Left forelimb (tissue), 1 donor: ENCODE data around the gene PRKG1.
"Not testable (repeated sequence)": the region's sequence is repeated elsewhere in the genome, so short reads cannot be mapped to it uniquely, and the experiment has no call there.

Source experiments
- DNase-seq: peaks from one replicate; pipeline ENCODE4 v3.0.0-alpha.2; 2018; ENCODE audit warnings: low spot score

PRKG1 gene

DNA sequence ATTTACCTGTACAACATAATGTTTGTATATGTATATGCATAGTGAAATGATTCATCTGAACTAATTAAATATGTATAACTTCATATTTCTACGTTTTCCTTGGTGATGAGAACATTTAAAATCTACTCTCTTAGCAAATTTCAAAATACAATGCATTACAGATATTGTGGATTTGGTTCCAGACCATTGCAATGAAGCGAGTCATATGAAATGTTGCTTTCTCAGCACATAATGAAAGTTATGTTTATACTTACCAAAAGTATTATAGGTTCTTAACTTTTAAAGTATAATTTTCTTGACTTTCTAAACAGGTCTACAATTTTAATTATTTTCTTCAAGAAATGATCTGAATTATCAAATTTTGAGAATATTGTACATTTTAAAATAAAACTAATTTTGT lies 435.9 kb downstream of the PRKG1 start:
- no peak for DNase-seq

DNA sequence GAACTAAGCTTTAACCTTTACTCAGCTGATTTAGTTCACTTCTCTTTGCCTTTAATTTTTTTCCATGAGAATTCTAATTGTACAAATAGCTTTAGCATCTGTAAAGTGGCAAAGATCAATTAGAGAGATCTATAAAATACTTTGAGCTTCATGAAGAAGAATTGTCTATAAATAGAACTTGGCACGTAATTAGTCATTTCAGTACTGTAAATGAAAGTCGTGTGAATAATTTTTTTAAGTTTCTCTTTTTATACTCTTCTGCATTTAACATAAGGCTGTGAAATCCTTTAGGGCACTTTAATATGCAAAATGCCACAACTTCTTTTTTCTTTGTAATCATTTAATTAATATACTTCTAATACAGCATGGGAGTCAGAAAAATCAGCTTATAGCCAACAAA lies 447.3 kb downstream of the PRKG1 start:
- DNase-seq = no peak

DNA sequence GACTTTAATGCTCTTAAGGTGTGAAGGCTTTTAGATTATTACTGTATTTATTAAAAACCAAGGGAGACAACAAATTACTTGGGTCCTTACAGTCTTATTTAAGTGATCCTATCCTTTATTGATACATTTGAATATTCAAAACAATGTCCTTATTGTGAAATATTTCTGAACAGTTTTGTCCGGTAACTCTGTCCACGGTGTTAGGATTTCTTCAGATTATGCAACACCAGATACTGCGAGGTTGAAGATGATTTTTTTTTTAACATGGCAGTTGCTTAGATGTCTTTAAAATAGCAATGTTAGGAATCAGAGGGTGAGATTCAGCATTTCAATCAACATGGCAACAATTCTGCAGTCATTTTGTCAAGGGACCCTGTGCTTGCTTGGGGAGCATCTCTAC lies 448.6 kb downstream of the PRKG1 start:
- DNase-seq = no peak

DNA sequence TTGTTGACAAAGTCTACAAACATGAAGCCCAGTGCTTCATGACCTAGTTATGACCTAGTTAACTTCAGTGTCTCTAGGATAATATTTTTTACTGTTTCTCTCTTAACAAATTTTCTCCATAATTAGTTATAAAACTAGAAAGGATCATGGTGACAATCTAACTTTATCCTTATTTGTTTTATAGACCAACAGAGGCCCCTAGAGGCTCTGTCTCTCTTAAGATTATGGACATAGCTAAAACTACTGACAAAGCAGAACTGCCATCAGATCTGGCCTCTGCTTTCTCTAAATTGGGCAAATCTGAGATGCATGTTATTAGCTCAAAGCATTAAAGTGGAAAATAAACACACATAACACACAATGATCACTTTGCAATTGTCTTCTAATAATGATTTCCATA lies 449.2 kb downstream of the PRKG1 start:
- no peak for DNase-seq

DNA sequence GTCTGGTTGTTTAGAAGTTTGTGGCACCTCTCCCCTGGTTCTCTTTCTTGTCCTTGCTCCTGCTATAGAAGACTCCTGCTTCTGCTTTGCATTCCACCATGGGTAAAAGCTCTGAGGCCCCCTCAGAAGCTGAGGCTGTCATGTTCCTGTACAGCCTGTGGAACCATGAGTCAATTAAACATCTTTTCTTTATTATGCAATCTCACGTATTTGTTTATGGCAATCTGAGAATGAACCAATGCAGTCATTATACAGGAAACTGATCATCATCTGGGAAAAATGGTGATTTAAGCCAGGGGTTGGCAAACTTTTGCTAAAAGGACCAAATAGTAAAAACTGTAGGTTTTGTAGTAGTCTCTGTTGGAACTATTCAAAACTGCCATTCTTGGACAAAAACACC lies 449.8 kb downstream of the PRKG1 start:
- DNase-seq = no peak

DNA sequence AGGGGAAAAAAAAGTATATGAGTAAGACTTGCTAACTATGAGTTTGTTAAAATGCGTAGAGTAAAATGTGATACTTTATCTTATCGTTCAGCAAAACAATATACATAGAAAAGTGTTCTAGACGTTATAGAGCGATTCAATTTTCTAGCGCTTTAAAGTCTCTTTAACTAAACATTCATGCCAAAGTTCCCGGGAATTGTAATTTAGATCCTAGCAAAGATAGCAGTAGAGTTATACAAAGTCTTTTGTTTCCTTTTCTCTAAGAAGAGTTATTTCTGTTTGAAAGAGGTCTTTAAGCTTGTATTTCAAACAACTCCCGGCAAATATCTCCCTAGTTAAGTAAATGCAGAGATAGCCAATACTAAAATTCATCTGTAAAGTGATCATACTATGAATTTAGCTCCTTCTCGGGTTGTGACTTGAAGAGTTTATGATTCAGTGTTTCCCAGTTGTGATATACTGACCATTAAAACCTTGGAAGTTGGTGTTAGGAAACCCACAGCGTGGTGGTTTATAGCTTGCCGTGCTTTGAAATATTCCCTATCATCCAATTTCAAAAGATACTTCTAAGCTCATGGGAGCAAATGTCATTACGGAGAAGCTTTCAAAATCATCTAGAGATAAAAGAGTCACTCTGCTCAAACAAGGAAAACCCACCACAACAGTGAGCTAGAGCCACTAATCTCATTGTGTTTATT lies 453.4 kb downstream of the PRKG1 start:
- DNase-seq = no peak

DNA sequence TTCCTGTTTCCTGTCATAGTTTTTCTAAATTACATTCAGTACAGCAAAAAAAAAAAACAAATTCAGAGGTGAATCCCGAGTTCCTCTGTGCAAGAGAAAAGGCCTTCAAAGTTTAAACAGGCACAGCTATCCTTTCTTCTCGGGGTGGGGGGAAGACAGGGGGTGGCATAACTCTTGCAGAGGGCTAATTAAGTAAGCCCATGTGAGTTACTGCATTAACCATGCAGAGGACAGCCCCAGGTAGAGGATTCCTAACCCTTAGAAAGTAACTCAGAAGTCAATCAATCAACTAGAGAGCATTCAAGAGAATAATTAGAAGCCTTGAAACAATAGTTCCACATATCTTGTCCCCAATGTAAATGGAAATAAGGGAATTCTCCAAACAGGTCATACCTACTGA lies 454.2 kb downstream of the PRKG1 start:
- DNase-seq = no peak

DNA sequence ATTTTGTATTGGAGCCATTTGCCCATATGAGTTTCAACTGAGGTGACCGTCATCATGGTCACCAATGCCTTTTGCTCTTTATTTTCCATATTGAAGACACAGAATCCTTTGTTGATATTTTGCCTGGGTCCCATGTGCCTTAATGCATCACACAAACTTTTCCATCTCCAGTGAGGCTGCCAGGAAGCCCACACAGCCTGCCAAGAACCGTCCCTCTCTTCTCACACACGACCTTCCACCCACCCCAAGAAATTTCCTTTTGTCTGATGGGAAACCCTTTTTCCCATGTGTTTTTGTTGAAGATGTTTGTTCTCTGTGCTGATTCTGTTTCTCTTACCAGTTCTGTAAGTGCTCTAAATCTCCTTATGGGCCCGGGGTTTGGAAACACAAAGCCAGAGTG lies 456.3 kb downstream of the PRKG1 start:
- no peak for DNase-seq

DNA sequence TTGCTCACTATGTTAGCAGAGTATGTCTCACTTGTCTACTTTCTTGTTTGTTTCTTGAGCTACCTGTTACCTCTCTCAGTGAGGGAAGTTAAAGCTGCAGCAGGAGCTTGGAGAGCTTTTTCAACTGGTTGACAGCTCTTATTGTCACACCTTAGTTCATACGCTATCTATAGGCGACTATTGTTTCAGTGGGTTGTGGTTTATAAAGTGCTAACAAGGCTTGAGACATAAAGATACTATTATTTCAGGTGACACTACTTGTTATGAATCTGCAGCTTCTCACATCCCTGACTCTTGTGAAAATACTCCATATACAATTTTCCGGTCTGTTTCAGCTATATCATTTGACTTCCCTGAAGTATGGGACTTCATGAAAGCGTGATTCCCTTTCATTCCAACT lies 457.8 kb downstream of the PRKG1 start:
- no peak for DNase-seq

DNA sequence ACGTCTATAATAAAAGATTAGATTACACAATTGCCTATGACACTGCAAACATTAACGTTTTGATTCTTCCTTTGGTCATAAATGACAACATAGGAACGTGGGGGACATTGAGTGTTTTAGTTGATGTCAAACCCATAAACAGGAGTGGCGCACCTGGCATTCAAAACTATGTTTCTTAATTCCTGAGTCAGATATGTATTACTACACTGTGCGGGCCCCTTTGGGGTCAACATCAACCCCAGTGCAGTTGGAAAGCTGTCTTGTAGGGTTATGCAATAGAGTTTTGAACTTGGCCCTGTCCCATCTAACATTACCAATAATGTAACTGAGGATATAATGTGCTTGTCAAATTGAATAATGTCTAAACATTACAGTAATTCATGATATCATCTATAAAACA lies 468.6 kb downstream of the PRKG1 start:
- no peak for DNase-seq

DNA sequence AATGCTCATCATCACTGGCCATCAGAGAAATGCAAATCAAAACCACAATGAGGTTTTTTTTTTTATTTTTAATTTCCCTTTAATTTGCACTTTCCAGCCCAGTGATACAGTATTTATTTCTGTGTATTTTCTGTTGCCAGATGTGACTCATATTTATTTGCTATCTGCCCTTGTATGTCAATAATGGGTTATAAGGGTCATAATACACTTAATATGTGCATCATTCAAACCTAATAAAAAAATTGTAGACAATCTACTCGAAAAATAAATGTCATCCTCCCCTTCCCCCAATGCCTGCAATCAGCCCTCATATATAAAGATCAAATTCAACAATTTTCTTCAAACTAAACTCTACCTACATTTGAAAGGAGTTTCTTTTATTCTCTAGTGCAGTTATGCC lies 470.6 kb downstream of the PRKG1 start:
- no peak for DNase-seq

DNA sequence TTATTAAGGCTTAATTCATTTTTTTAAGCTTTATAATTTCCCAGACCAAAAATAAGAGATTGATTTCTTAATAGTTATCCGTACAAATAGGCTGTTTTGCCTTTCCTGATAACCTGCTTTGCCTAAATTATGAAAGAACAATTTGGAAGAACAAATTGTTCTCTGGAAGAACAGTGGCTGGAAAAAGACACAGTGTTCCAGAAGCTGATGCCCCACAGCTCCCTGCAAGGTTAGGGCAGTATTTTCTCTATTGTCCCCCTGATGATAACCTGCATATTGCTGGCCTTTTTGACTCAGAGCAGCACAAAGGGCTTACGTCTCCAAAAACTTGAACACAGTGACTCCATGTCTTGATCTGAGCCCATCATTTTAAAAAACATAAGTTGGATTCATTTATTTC lies 473.7 kb downstream of the PRKG1 start:
- no peak for DNase-seq

DNA sequence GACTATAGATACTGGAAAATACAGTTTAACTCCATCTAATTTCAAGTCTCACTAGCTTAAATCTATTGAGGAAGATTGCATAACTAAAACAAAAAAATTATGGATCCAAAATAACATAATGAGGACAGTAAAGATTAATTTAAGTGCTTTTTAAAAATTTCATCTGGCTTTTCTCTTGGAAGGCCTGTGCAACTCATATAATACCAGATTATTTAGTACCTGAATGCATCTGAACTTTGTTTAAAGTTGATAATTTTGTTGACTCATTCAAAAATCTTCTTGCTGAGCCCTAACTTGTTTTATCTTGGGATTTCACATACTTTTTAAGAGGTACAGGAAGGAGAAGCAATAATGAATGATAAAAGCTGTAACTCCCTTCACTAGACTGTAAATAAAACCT lies 478.6 kb downstream of the PRKG1 start:
- DNase-seq = no peak

DNA sequence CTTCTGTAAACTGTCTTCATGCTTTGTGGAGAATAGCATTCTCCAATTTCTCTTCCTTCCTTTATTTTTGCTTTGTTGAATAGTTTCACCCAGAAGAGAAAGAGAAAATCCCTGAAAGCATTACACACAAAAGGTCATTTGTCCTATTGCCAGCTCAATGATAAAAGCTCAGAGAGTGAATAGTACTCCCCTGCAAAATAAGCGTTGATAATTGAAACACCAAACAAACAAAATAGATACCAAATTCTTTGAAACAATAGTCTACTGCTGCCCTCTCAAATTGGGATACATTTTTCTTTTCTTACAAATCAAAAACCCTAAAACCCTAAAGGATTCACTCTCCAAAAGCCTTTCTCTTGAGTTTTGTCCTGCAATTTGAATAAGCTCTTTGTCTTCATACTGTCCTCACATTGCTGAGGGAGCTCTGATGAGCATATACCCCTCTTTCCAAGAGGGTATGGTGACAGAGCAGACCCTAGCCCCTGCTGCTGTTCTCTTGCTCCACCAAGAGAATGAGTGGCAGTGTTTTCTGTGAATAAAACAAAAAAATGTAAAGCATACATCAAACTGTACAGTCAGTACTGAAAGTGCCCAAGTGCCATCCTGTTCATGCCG lies 490.7 kb downstream of the PRKG1 start:
- no peak for DNase-seq

DNA sequence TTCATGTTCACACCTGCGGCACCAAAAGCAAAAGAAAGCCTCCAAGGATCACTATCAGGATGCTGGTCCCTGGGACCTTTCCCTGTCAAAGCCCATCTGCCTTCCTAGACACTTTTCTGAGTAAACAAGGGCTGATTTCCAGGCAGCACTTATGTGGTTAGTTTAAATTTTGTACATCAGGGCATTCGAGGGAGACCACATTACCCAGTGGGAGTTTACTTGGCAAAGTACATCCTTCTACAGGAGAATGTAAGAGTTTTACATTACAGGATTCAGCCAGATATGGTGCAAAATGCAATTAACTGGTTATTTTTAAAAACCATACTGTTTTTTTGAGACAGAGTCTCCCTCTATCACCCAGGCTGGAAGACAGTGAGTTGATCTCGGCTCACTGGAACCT lies 493.0 kb downstream of the PRKG1 start:
- DNase-seq = no peak

DNA sequence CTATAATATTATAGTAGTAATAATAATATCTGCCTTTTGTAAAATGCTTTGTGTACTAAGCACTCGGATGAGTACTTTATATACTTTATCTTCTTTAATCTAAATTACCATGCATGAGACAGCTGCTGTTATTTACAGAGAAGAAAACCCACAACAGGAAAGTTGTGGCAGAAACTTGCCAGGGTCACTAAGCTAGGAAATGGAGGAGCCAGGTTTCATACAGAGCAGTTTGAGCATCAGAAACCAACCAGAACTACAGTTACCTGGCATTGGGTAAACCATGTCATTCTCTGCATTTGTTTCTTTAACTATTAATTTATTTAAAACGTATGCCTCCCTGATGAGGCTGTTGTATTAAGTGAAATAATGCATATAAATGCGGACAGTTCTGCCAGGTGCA lies 495.2 kb downstream of the PRKG1 start:
- DNase-seq = no peak

DNA sequence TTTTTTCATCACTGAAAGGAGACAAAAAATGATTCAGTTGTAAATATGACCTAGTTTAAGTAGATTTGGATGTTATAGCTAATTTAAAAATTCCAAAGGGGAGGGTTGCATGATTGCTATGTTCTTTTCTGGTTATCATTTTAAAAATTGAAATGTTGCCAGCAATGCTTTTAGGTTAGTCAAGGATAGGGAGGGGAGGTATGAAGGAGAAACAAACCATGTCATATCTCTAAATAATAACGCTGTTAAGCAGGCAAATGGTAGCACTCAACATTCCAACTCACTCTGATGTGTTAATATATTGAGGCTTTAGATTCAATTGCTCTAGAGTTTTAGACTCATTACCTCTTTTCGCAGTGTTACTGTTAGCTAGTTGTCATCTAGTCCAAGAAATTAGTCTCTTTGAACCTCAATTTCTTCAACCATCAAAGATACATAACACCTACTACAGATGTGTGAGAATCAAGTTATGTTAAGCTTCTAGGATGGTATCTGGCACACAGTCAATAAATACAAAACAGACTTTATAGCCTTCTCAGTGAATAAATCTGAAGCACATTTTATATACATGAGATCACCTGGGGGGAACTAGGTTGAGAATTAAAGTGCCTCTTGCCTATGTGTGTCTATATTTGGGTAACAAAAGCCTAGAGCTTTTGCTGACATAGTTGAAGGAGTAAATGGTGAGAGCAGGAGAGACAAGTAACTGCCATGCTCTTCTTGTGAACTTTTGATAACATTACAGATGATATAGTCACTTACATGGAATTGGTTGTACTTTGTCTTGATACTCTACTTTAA lies 500.2 kb downstream of the PRKG1 start:
- DNase-seq = no peak

DNA sequence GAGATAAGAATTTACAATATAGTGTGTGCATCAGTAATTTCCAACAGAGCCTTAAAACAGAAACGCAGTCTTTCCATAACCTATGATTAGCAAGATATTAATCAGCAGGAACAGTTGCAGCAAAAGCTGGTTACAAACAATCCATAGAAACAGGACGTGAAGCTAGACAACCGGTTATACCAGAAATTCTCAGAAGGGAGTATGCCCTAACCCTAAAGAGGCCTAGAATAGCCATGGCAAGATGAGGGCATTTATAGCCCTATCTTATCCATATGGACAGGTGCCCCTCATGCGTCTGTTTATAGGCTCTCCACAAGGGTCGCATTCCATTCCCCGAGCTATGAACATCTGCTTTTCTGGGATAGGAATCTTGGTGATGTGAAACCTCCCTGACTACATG lies 506.9 kb downstream of the PRKG1 start:
- not testable (repeated sequence) for DNase-seq

DNA sequence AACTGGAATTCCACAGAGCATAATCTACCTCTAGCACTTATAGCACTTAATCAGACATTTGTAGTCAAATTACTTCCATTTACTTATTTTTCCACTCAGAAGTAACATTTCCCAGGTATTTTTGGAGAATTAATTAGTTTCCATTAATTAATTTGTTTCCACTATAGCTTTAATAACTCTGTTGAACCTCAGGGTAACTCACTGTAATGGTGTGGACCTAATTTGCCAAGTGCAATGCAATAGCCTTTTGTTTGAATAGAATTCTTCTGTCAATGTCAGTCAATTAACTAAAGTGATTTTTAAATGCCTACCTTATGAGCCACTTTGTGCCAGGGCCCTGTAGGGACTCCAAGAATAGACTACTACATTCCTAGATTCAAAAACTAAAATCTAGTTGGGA lies 509.7 kb downstream of the PRKG1 start:
- DNase-seq = no peak

DNA sequence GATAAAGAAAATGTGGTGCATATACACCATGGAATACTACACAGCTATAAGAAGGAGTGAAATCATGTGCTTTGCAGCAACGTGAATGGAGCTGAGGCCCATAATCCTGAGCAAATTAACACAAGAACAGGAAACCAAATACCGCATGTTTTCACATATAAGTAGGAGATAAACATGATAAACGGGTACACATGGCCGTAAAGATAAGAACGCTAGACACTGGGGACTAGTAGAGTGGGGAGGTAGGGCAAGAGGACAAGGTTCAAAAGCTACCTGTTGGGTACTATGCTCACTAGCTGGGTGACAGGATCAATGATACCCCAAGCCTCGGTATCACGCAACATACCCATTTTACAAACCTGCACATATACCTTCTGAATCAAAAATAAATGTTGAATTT lies 511.5 kb downstream of the PRKG1 start:
- DNase-seq = no peak

DNA sequence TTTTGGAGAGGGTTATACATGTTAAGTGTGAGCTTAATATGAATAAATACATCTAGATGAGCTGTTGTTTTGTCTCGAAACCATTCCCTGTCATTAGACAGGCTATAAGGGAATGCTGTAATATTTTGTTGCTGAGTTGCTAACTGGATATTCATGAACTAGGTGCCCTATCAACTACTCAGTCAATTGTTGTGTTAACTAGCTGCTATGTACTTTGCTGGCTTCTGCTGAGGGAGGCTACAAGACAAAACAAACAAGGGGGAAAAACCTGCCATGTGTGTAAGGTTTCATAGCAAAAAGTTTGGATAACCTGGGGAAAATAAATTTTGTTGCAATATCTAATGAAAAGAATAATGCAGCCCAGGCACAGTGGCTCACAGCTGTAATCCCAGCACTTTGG lies 514.7 kb downstream of the PRKG1 start:
- DNase-seq = no peak

DNA sequence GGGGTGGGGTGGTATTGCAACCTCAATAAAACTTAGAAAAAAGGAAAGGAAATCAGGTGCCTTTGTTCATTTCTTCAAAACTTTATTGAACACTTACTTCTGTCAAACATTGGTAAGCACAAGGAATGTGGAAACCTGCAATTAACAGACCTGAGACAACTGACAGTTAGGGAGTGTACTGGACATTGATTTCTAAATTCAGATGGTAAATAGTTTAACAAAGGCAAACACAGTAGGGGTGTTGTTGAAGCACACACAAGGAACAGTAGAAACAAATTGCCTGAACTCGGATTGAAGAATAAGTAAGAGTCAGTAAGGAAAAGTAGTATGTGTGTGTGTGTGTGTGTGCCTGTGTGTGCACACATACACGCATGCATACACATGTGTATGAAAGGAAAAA lies 516.5 kb downstream of the PRKG1 start:
- DNase-seq = no peak

DNA sequence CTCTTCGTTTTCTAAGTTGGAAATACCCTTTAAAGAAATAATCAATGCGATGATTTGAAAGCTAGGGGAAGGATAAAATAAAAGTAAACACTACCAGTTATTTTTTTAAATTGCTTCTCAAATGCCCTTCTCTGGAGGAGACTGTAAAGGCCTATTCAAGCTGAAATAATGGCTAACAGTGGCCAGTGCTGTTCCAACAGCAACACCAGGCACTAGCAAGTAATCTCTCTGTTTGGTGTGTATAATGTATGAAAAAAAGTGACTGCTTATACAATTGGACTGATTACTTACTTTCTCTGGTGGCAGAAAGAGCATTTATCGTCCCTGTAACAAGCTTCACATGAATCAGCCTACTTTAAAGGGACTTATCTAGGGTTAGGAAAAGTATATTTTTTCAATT lies 522.4 kb downstream of the PRKG1 start:
- no peak for DNase-seq

DNA sequence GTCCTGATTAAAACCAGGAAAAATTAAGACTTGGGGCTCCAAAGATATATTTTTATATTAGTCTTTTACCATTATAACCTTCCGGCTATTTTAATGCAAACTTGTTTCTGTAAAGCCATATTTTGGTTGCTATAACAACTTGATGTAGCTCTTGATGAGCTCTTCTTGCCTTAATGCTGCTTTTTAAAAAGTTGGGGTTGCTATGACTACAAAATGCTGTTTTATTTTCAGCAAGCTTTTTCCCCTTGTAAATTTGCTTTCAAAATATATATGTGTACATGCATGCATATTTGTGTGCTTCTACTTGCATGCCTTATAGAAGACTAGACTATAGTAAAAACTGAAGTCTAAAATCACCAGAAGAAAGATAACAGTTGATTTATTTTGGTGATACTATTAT lies 525.4 kb downstream of the PRKG1 start:
- no peak for DNase-seq
